Airway epithelial cell (primary cell): ENCODE data around the gene MARCHF3. TPM values are rescaled to one million over a fixed set of nuclear protein-coding genes. Genes with fewer than 3 reads are reported as not detected.

Experiments
- total RNA-seq: library from RNA; depleted of rRNA; stranded (reverse); fragments of >200 nt; gene quantifications from 2 replicates; pipeline ENCODE4 v1.2.3, GENCODE V29; 2015

The MARCHF3 gene
- total RNA-seq = 0.84 and 1.1 TPM in 2 replicates

GRCh38 chr5:127030259-127031146 lies at the start of gene MARCHF3:
MARCHF3 (minus strand) TSS chr5:127030558; CDS start chr5:126918171, 112,387 bp downstream.

GRCh38 chr5:127072861-127073846 lies 42.8 kb upstream of the MARCHF3 start, which contains the start of gene C5orf63:
C5orf63 (minus strand) TSS chr5:127073502; CDS start chr5:127058995, 14,507 bp downstream.

Other genes starting within 250 kb of the MARCHF3 start
- gene C5orf63, start 42.9 kb upstream of the MARCHF3 start, total RNA-seq = 1.1 and 4.7 TPM in 2 replicates